MM.1S (cell line): ENCODE results near the gene KBTBD13.

Experiments used
- CTCF ChIP-seq: fragments of 300-600 bp; sonication (generic); IDR thresholded peaks from 2 replicates; pipeline ENCODE4 v1.5.1; 2016; ENCODE audit warnings: antibody characterized with exemption, low read length, mixed read lengths
- EZH2phosphoT487 ChIP-seq: fragments of 300-600 bp; sonication (generic); IDR thresholded peaks from 2 replicates; pipeline ENCODE4 v1.6.1; 2018; ENCODE audit warnings: antibody characterized with exemption, low read length

GRCh38 chr15:65082303-65082953 is 5.9 kb downstream of the KBTBD13 start:
- TF ChIP-seq CTCF (no peak), EZH2phosphoT487 (no peak)
